Upper lobe of left lung (tissue), 4 donors: Measurements from ENCODE around the gene PAK2.

Experiments used
- EP300 ChIP-seq, 4 donors: sonication (generic); formaldehyde crosslinking; IDR thresholded peaks; one replicate each; pipeline ENCODE4 v1.5.1; 2017; ENCODE audit warnings: antibody characterized with exemption in 4 of 4, control low read depth in 2 of 4
- POLR2A ChIP-seq, 4 donors: fragments of 450-650 bp; IDR thresholded peaks; one replicate each; pipeline ENCODE4 v1.5.1; 2016 to 2017; ENCODE audit warnings: antibody characterized with exemption in 4 of 4, mild to moderate bottlenecking in 2 of 4
- POLR2AphosphoS5 ChIP-seq, 2 donors: sonication (generic); formaldehyde crosslinking; IDR thresholded peaks; one replicate each; pipeline ENCODE4 v1.5.1; 2017; ENCODE audit warnings: antibody characterized with exemption in 2 of 2
- TF ChIP-seq, protein P1 (sequence below), 6 experiments: fragments of 450-650 bp in 4 of 6; fragments of 200-600 bp in 2 of 6; sonication (generic) in 2 of 6; IDR thresholded peaks; one replicate each; pipeline ENCODE4 v1.5.1; 2016 to 2019; ENCODE audit warnings: antibody characterized with exemption in 6 of 6

DNA sequence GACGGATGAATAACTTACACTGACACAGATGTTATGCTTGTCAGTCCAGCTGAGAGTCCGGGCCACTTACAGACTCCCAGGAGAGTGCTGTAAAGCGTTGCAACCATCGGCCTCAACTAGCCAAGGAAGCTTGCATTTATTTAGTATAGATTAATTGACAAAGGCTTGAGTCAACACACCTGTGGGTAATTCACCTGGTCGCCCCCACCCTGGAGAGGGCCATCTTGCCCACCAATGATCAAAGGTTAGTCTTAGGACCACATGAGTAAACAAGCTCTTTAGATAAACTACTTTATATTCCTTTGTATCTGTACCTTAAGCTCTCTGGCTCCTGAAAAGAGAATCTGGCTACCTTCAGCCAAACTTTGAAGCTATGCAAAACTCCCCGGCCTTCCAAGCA lies 51.0 kb downstream of the PAK2 start:
- TF ChIP-seq POLR2A (IDR thresholded peaks at IDR 0.05) (no peak), EP300 (IDR thresholded peaks at IDR 0.05) (no peak), POLR2AphosphoS5 (IDR thresholded peaks at IDR 0.05) (no peak)
- TF ChIP-seq, protein P1, sequence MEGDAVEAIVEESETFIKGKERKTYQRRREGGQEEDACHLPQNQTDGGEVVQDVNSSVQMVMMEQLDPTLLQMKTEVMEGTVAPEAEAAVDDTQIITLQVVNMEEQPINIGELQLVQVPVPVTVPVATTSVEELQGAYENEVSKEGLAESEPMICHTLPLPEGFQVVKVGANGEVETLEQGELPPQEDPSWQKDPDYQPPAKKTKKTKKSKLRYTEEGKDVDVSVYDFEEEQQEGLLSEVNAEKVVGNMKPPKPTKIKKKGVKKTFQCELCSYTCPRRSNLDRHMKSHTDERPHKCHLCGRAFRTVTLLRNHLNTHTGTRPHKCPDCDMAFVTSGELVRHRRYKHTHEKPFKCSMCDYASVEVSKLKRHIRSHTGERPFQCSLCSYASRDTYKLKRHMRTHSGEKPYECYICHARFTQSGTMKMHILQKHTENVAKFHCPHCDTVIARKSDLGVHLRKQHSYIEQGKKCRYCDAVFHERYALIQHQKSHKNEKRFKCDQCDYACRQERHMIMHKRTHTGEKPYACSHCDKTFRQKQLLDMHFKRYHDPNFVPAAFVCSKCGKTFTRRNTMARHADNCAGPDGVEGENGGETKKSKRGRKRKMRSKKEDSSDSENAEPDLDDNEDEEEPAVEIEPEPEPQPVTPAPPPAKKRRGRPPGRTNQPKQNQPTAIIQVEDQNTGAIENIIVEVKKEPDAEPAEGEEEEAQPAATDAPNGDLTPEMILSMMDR (IDR thresholded peaks at IDR 0.05): no peak
